ENCODE results near the gene UCKL1. TPM values are rescaled to one million over a fixed set of nuclear protein-coding genes. Genes with fewer than 3 reads are reported as not detected.

UCKL1 gene
- total RNA-seq, 1 donor from 2014 or later: 16.2 TPM

DNA sequence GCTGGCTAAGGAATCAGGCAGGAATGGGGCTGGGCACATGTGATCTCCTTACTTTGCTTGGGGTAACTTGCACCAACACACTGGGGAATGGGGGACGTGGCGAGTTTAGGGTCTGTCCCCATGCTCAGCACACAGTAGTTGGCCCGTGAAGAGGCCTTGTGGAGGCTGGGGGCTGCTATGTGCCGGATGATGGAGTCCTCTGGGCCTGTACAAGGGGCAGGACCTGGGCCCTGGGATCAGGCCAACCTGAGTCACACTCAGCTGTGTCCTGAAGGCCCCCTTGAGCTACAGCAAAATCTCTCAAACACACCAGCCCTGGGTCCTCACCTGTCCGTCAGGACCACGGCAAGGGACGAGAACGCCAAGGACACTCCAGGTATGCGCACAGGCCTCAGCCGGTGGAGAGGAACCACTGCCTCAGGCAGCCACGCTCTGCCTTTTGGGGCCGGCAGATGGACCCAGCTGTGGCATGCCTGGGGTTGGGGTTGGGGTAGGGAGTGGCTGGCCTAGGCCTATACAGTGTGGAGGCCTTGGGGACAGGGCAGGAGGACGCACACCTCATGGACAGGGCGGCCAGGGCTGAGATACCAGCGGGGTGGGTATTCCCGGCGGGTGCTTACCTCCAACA, 11.1 kb downstream of the UCKL1 start:
- no peak overlapping the region for H3K4me3 ChIP-seq (ENCODE audit: low read depth, low read length)
- no peak for DNase-seq (ENCODE audit: low read depth)
- TF ChIP-seq, protein P1, sequence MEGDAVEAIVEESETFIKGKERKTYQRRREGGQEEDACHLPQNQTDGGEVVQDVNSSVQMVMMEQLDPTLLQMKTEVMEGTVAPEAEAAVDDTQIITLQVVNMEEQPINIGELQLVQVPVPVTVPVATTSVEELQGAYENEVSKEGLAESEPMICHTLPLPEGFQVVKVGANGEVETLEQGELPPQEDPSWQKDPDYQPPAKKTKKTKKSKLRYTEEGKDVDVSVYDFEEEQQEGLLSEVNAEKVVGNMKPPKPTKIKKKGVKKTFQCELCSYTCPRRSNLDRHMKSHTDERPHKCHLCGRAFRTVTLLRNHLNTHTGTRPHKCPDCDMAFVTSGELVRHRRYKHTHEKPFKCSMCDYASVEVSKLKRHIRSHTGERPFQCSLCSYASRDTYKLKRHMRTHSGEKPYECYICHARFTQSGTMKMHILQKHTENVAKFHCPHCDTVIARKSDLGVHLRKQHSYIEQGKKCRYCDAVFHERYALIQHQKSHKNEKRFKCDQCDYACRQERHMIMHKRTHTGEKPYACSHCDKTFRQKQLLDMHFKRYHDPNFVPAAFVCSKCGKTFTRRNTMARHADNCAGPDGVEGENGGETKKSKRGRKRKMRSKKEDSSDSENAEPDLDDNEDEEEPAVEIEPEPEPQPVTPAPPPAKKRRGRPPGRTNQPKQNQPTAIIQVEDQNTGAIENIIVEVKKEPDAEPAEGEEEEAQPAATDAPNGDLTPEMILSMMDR (conservative IDR thresholded peaks at IDR 0.05; ENCODE audit: low read depth, low read length): no peak

DNA sequence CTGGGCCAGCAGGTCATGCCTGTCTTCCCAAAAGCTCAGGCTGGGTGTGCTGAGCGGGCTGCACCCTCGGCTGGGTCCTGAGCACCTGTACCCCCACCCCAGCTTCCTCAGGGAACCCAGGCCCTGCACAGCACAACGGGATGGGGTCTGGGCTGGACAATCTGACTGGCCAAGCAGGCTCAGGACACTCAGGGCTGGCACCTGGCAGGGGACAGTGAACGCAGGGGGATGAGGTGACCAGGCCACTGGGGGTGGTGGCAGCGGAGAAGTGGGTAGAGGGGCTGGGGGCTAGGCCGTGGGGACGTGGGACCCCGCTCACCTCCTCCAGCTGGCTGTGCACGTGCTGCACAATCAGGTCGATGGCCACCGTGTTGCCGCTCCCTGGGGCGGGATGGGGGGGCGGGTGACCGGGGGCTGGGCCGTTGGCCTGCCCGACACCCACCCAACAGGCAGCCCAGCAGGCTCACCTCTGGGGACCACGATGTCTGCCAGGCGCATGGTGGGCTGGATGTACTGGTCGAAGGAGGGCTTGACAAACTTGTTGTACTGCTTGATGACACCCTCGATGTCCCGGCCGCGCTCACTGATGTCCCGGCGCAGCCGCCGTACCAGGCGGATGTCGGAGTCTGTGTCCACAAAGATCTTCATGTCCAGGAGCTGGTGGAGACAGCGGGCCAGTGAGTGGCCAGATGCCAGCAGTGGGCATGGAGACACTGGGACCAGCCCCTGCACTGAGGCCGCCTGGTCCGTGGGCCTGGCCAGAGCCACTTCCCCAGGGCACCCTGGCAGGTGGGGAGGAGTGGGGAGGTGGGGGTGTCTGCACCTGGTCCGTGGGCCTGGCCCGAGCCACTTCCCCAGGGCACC, 11.9 kb downstream of the UCKL1 start:
- TF ChIP-seq, protein P1 (conservative IDR thresholded peaks at IDR 0.05; ENCODE audit: low read depth, low read length): no peak
- DNase-seq (ENCODE audit: low read depth): no peak
- no peak overlapping the region for H3K4me3 ChIP-seq (ENCODE audit: low read depth, low read length)

DNA sequence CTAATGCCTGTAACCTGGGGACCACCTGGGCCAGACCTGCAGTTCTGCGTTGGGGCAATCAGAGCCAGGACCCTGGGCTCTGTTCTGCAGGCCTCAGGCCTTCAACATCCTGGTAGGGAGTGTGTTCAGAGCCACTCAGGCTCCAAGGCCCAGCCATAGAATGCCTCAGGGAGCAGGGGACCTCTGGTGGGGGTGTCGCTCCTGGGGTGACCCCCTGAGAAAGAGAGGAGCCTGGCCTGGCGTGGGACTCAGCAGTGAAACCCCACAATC, 12.5 kb downstream of the UCKL1 start:
- TF ChIP-seq, protein P1 (conservative IDR thresholded peaks at IDR 0.05; ENCODE audit: low read depth, low read length): no peak
- no peak for DNase-seq (ENCODE audit: low read depth)
- no peak overlapping the region for H3K4me3 ChIP-seq (ENCODE audit: low read depth, low read length)

DNA sequence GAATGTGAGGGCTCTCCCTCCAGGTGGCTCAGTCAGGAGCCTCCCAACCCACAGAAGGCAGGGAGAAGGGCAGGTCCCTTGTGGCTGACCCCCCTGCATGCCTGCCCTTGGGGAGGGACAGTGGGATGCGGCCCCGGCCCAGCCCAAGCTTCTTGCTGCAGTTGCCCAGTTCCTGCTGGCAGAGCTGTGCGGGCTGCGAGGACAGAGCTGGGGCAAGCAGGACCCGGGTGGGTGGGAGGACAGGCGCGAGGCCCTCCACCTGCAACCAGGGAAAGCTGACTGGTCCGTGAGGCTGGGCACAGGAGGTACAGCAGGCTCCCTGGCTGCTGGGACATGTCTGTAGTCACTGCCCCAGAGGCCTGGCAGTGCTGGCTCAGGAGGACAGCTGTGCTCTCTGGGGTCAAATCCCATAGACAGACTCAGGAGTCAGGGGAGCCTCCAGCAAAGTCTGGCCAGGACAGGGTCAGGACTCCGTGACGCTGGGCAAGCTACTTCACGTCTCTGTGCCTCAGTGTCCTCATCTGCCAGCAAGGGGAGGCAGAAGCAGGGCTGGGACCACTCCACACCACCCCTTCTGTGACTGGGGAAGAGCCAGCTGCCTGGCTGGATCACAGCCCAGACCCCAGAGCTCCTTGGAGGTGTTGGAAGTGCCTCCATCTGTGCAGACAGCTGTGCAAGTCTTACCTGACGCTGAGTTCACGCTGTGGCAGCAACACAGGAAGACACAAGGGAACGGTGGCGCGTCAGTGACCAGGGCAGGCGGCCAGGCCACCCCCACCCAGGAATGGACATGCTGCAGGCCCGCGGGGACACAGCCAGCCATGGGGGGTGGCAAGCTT, 13.0 kb downstream of the UCKL1 start:
- no peak overlapping the region for H3K4me3 ChIP-seq (ENCODE audit: low read depth, low read length)
- TF ChIP-seq, protein P1 (conservative IDR thresholded peaks at IDR 0.05; ENCODE audit: low read depth, low read length): no peak

DNA sequence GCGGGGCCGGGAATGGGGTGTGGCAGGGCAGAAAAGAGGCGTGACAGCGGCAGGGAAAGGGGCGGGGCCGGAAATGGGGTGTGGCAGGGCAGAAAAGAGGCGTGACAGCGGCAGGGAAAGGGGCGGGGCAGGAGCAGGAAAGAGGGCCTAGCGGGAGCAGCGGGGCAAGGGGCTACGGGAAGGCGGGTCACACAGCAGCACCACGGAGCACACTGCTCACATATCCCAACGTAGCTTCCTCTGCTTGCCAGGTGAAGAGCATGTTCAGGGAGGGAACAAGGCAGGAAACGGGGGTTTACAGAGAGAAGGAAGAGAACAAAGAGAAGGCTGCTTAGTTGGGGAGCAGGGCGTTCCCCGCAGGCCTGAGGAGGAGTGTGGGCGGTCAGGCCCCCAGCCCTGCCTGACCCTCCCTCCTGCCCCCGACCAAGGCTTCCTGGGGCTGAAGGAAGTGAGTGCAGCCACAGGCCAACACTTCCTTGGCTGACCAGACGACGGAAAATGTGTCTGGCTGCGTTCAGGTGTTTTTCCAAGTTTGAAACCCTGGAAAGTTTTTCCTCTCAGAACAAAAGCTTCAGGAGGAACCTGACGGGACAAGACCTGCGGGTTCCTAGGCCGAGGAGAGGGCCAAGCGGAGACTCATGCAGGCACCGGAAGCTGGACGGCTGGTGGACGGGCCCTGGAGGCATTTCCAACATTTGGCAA, 13.8 kb downstream of the UCKL1 start:
- TF ChIP-seq, protein P1 (conservative IDR thresholded peaks at IDR 0.05; ENCODE audit: low read depth, low read length): no peak
- no peak for DNase-seq (ENCODE audit: low read depth)
- H3K4me3 ChIP-seq (ENCODE audit: low read depth, low read length): no peak overlapping the region

More for the DNA sequence above, 13.0 kb downstream of the UCKL1 start:
- DNase-seq (ENCODE audit: low read depth): no peak

DNA sequence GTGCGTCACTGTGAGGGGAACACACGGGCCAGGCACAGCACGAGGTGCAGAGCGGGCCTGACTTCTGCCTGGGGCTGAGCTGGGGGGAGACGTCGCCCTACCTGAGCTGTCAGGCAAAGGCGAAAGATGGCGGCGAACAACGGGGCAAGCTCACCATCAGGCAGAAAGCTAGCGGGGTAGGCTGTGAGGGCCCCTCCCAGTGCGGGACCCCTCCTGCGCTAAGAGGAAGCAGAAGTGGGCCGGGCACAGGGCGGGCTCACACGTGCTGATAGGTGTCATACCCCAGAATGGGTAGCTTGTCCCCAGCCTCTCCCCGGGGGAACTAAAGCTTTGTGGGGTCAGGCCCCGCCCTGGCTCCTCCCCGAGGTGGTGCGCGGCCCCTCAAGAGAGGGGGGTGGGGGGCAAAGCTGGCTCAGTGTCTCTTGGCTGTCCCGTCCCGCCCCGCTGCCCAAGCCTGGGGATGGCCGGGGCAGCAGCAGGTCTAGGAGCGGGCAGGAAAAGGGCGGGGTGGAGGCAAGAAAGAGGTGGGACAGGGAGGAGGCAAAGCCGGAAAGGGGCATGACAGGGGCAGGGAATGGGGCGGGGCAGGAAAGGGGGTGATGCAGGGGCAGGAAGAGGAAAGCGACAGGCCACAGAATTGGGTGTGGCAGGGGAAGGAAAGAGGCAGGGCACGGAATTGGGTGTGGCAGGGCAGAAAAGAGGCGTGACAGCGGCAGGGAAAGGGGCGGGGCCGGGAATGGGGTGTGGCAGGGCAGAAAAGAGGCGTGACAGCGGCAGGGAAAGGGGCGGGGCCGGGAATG, 14.7 kb downstream of the UCKL1 start:
- TF ChIP-seq, protein P1 (conservative IDR thresholded peaks at IDR 0.05; ENCODE audit: low read depth, low read length): no peak
- H3K4me3 ChIP-seq (ENCODE audit: low read depth, low read length): no peak overlapping the region
- no peak for DNase-seq (ENCODE audit: low read depth)
